Sigmoid colon (tissue), 7 donors: ENCODE measurements around the gene MRPL47. TPM values are rescaled to one million over a fixed set of nuclear protein-coding genes. Genes with fewer than 3 reads are reported as not detected.

ENCODE experiments used
- DNase-seq: peaks from one replicate; pipeline ENCODE4 v3.0.0-alpha.2; 2019
- H3K27ac ChIP-seq, 4 donors: fragments of 200-600 bp; sonication (generic); one replicate each; pipeline ENCODE4 v1.5.1; 2016 to 2019; ENCODE audit warnings: mild to moderate bottlenecking in 1 of 4
- H3K27me3 ChIP-seq, 3 donors: fragments of 200-600 bp; sonication (generic); one replicate each; pipeline ENCODE4 v1.5.1; 2019; ENCODE audit warnings: mild to moderate bottlenecking in 1 of 3
- H3K36me3 ChIP-seq, 4 donors: fragments of 200-600 bp; sonication (generic); one replicate each; pipeline ENCODE4 v1.5.1; 2016 to 2019
- H3K4me1 ChIP-seq, 4 donors: fragments of 200-600 bp; sonication (generic); one replicate each; pipeline ENCODE4 v1.5.1; 2017 to 2019
- H3K4me3 ChIP-seq, 4 donors: fragments of 200-600 bp; sonication (generic); one replicate each; pipeline ENCODE4 v1.5.1; 2017 to 2019; ENCODE audit warnings: mild to moderate bottlenecking in 2 of 4, moderate library complexity in 1 of 4
- H3K9me3 ChIP-seq, 4 donors: fragments of 200-600 bp in 3 of 4; sonication (generic) in 3 of 4; one replicate each; pipeline versions ENCODE4 v1.5.1 to v1.6.1; 2013 to 2019
- EP300 ChIP-seq, 4 donors: sonication (generic); formaldehyde crosslinking; IDR thresholded peaks; one replicate each; pipeline ENCODE4 v1.6.1; 2017; ENCODE audit warnings: antibody characterized with exemption in 4 of 4
- POLR2A ChIP-seq, 2 donors: fragments of 450-650 bp; IDR thresholded peaks; one replicate each; pipeline ENCODE4 v1.6.1; 2016; ENCODE audit warnings: antibody characterized with exemption in 2 of 2, mild to moderate bottlenecking in 2 of 2, moderate library complexity in 2 of 2
- POLR2AphosphoS5 ChIP-seq, 4 donors: sonication (generic); formaldehyde crosslinking; IDR thresholded peaks; one replicate each; pipeline ENCODE4 v1.6.1; 2017; ENCODE audit warnings: antibody characterized with exemption in 4 of 4
- WGBS, 2 donors: extraction: QIAGEN DNeasy Blood & Tissue Kit; methylation state at CpG; one replicate each; pipeline ENCODE4 v1.1.7; 2013; 5-methylcytosine and 5-hydroxymethylcytosine counted together
- intact Hi-C: fragments of 100-400 bp; cut with DNase I; formaldehyde crosslinking; loops from one replicate; pipeline ENCODE4 v1.15.1; 2023
- polyA plus RNA-seq, 3 donors: library from polyadenylated mRNA; stranded (reverse); fragments of 200-250 nt; gene quantifications; one replicate each; pipeline ENCODE4 v1.2.3, GENCODE V29; 2013
- total RNA-seq, 4 donors: library from RNA; depleted of rRNA; stranded (reverse); fragments of >200 nt; gene quantifications; one replicate each; pipeline ENCODE4 v1.1.0, GENCODE V29; 2016
- TF ChIP-seq, protein P1 (sequence below), 4 experiments: fragments of 450-650 bp in 3 of 4; fragments of 200-600 bp in 1 of 4; IDR thresholded peaks; one replicate each; pipeline ENCODE4 v1.5.1; 2016 to 2019; ENCODE audit warnings: antibody characterized with exemption in 4 of 4, mild to moderate bottlenecking in 3 of 4, moderate library complexity in 2 of 4
- donor health status: healthy with polysubstance abuse.
- donor health status: Bipolar disorder and iron deficiency.
- donor health status: healthy.

The MRPL47 gene
- total and polyA plus RNA-seq, 7 donors, result 26.0 to 58.5 (median 45.6) TPM

DNA sequence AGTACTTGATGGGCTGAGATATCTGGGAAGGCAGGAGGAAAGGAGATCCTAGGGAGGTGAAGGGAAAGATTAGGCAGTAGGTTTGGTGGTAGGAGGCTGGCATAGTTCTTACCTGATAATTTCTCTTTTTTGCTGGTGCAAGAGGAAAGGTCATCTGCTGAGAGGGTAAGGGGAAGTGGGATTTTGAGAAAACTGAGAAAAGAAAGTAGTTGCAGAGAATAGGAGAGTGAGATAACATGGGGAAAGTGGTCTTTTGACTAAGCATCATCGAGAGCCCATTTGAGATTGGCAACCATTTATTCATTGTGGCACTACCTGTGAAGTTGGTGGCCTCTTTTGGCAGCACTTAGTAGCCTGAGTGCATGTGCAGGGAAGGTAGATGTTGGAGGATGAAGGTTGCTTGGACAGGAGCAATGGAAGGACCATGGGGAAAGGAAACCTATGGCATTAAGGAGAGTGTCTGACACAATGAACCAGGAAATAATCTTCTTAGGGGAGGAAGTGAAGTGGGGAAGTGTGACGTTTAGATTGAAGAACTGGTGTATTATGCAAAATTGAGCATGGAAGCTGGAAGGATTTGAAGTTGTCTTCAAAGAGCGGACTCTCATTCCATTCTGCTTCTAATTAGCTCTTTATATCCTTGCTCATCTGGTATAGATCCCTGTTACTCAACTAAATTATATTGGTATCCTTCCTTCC, 26.5 kb upstream of the MRPL47 start:
- Histone ChIP-seq H3K4me1 (no peaks in the 10 kb centered on the region), H3K27ac (no peak overlapping the region), H3K9me3 (no peaks in the 10 kb centered on the region), H3K4me3 (no peak overlapping the region), H3K27me3 (no peaks in the 10 kb centered on the region), H3K36me3 (peaks cover 0 to 5% (median 0%) of the 10 kb centered on the region in 4 donors)
- intact Hi-C loops, result no loop called here
- no peak for DNase-seq
- WGBS, 2 donors, result 78 to 82% methylated on average over 3 of the region's 3 CpGs
- no peak for TF ChIP-seq EP300 (IDR thresholded peaks at IDR 0.05)
- no peak for TF ChIP-seq POLR2A (IDR thresholded peaks at IDR 0.05)
- TF ChIP-seq, protein P1, sequence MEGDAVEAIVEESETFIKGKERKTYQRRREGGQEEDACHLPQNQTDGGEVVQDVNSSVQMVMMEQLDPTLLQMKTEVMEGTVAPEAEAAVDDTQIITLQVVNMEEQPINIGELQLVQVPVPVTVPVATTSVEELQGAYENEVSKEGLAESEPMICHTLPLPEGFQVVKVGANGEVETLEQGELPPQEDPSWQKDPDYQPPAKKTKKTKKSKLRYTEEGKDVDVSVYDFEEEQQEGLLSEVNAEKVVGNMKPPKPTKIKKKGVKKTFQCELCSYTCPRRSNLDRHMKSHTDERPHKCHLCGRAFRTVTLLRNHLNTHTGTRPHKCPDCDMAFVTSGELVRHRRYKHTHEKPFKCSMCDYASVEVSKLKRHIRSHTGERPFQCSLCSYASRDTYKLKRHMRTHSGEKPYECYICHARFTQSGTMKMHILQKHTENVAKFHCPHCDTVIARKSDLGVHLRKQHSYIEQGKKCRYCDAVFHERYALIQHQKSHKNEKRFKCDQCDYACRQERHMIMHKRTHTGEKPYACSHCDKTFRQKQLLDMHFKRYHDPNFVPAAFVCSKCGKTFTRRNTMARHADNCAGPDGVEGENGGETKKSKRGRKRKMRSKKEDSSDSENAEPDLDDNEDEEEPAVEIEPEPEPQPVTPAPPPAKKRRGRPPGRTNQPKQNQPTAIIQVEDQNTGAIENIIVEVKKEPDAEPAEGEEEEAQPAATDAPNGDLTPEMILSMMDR (IDR thresholded peaks at IDR 0.05), result no peak
- no peak for TF ChIP-seq POLR2AphosphoS5 (IDR thresholded peaks at IDR 0.05)

DNA sequence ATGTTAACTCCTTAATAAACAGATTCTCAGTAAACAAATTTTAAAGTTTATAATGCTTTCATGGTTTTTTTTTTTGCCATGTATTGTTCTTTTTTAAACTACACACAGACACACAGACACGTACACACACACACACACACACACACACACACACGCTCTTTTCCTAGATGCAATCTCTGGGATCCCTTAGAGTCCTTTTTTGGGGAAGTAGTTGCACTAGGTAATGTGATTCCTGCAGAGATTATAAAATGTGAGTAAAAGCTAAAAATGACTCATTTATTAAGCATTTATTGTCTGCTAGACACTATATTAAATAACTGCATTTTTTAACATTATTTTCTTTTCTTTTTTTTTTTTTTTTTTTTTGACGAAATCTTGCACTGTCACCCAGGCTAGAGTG, 20.0 kb upstream of the MRPL47 start:
- peaks cover 16 to 60% (median 22%) of the 10 kb centered on the region in 4 donors for H3K36me3 ChIP-seq
- intact Hi-C loops, result no loop called here
- H3K4me3 ChIP-seq, result no peak overlapping the region
- no peak for DNase-seq
- no peaks in the 10 kb centered on the region for H3K9me3 ChIP-seq
- no peak overlapping the region for H3K27ac ChIP-seq
- WGBS, 2 donors, result 82 to 85% methylated on average over 3 of the region's 3 CpGs
- TF ChIP-seq POLR2A (IDR thresholded peaks at IDR 0.05) (no peak), POLR2AphosphoS5 (IDR thresholded peaks at IDR 0.05) (no peak), EP300 (IDR thresholded peaks at IDR 0.05) (no peak)
- TF ChIP-seq, protein P1 (IDR thresholded peaks at IDR 0.05), result no peak
- H3K4me1 ChIP-seq, result no peaks in the 10 kb centered on the region
- no peaks in the 10 kb centered on the region for H3K27me3 ChIP-seq

DNA sequence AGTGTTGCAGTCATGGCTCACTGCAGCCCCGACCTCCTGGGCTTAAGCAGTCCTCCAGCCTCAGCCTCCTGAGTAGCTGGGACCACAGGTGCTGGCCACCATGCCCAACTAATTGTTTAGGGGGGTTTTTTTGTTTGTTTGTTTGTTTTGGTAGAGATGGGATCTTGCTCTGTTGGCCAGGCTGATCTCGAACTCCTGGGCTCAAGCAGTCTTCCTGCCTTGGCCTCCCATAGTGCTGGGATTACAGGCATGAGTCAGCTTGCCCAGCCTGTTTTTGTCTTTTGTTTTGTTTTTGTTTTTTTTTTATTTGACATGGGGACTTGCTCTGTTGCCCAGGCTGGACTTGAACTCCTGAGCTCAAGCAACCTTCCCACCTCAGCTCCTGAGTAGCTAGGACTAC, 17.6 kb upstream of the MRPL47 start:
- H3K27ac ChIP-seq, result no peak overlapping the region
- no peak overlapping the region for H3K4me3 ChIP-seq
- intact Hi-C loops, result no loop called here
- no peaks in the 10 kb centered on the region for H3K27me3 ChIP-seq
- WGBS, 2 donors, result 97 to 98% methylated on average over 2 of the region's 2 CpGs
- DNase-seq, result no peak
- H3K4me1 ChIP-seq, result no peaks in the 10 kb centered on the region
- H3K36me3 ChIP-seq, result peaks cover 17 to 83% (median 34%) of the 10 kb centered on the region in 4 donors
- H3K9me3 ChIP-seq, result no peaks in the 10 kb centered on the region
- TF ChIP-seq POLR2AphosphoS5 (IDR thresholded peaks at IDR 0.05), result no peak
- no peak for TF ChIP-seq EP300 (IDR thresholded peaks at IDR 0.05)
- TF ChIP-seq, protein P1 (IDR thresholded peaks at IDR 0.05), result no peak
- no peak for TF ChIP-seq POLR2A (IDR thresholded peaks at IDR 0.05)

DNA sequence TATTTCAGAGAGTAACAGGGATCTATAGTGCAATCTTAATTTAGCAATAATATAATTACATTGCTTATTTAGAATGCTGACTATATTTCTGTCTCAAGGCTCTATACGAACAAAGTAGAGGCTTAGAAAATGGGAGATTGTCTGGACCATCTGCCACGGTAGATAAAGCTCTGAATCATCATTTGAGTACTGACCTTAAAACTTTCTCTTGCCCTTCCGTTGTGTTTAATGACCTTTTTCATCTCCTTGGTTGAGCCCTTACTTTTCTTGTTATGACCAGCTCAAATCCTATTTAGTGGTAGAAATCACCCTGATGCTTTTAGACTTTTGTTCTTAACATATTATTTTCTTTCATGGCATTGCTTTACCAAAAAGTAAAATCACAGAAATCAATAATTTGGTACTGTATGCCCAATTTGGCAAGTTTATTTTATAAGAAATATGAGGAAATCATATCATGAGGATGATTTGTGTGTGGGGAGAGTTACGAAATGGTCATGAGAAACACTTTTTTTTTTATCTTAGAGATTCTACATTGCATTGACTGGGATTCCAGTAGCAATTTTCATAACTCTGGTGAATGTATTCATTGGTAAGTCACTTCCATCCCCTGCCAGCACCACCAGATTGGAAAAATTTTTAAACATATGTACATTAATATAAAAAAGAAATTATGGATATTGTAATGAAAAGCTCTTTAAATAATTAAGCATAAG, 11.2 kb upstream of the MRPL47 start:
- Histone ChIP-seq H3K27ac (no peak overlapping the region), H3K36me3 (peaks cover 1 to 41% (median 13%) of the 10 kb centered on the region in 4 donors), H3K4me3 (no peak overlapping the region), H3K9me3 (no peaks in the 10 kb centered on the region), H3K4me1 (peaks cover 0 to 12% (median 0%) of the 10 kb centered on the region in 4 donors), H3K27me3 (no peaks in the 10 kb centered on the region)
- DNase-seq, result no peak
- intact Hi-C loops, result no loop called here
- 86 to 87% methylated on average over 4 of the region's 4 CpGs for WGBS, 2 donors
- TF ChIP-seq POLR2AphosphoS5 (IDR thresholded peaks at IDR 0.05) (no peak), EP300 (IDR thresholded peaks at IDR 0.05) (no peak), POLR2A (IDR thresholded peaks at IDR 0.05) (no peak)
- TF ChIP-seq, protein P1 (IDR thresholded peaks at IDR 0.05), result no peak
